GM19238 (cell line): ENCODE measurements around the gene RPS25.
A peak's percentile ranks its signal among the peaks of the same experiment; 100 is the strongest.
"Not testable (repeated sequence)": the region's sequence is repeated elsewhere in the genome, so short reads cannot be mapped to it uniquely, and the experiment has no call there.

ENCODE experiments used
- DNase-seq: peaks from one replicate; pipeline ENCODE4 v3.0.0; 2011; ENCODE audit warnings: low spot score; ENCODE audit not compliant: insufficient read length

The RPS25 gene

DNA sequence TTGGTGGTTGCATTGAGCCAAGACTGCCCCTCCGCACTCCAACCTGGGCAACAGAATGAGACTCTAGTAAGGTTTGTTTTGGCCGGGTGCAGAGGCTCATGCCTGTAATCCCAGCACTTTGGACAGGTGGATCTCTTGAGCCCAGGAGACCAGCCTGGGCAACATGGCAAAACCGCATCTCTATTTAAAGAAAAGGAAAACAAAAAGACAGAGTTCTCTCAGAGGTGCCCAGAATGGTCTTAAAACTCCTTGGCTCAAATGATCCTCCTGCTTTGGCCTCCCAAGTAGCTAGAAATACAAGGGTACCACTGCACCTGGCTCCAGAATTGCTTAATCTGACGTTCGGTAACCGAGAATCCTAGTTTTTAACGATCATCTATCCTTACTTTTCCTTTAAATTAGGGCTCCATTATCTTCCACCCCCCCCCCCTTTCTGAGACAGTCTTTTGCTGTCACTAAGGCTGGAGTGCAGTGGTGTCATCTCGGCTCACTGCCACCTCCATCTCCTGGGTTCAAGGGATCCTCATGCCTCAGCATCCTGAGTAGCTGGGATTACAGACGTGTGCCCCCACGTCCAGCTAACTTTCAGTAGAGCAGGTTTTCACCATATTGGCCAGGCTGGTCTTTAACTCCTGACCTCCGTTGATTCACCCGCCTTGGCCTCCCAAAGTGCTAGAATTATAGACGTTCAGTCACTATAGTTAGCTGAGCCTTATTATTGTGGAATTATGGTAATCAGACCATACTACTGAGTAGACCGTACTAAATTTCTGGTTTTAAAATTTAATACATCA lies 1.7 kb downstream of the RPS25 start:
- DNase-seq, result no peak

DNA sequence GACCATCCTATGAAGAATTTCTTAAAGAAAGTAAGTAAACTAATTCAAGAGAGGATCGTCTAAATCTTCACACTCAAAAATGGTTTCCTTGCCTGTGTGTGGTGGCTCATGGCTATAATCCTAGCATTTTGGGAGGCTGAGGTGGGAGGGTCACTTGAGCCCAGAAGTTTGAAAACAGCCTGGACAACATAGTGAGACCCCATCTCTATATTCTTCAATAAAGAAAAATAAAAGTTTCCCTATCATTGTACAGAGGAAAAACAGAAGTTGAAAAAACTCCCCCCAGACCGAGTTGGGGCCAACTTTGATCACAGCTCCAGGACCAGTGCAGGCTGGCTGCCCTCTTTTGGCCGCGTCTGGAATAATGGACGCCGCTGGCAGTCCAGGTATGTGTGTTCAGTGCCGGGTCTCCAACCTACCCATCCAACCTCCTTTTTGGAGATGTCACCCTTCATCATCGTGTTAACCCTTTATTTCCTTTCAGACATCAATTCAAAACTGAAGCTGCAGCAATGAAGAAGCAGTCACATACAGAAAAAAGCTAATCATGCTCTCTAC lies 3.0 kb downstream of the RPS25 start:
- no peak for DNase-seq

DNA sequence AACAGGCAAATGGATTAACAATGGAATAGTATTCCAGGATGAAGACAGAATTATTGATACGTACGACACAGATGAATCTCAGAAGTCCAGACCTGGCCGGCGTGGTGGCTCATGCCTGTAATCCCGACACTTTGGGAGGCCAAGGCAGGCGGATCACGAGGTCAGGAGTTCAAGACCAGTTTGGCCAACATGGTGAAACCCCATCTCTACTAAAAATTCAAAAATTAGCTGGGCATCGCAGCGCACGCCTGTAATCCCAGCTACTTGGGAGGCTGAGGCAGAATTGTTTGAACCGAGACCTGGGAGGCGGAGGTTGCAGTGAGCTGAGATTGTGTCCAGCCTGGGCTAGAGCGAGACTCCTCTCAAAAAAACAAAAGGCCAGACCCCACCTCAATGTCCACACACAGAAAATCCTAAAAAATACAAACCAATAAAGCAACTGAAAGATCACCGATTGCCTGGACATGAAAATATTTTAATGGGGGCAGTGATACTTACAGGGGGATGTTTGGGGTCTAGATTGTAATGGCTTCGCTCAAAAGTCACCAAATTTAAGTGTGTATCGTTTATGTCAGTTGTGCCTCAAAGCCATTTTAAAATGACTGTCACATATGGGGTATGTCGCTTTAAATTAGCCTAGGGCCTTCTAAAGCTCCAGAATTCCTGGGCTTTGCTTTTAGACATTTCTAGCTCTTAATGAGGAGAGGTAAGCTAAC lies 3.8 kb downstream of the RPS25 start:
- DNase-seq, result no peak

- no peak for DNase-seq
Observed at GRCh38 chr11:119012629-119013170, 5.4 kb downstream of the RPS25 start.

DNA sequence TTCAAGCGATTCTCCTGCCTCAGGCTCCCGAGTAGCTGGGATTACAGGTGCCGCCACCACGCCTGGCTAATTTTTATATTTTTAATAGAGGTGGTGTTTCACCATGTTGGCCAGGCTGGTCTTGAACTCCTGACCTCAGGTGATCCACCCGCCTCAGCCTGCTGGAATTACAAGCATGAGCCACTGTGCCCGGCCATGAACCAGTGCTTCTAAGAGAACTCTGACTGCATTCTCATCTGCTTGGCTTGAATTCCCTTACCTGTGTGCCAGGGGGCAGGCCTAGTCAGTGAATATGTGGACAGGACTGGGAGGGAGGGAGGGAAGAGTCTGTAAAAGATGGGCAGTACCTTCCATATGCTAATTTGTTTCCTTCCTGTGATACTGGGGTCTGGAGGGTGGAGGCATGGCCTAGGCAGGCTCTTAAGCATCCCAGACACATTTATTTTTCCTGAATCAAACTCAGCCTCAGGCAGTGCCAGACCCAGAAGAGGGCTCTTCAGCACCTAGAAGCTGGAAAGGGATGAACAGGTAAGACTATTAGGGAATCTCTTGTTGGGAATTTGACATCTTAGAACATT lies 6.6 kb downstream of the RPS25 start:
- DNase-seq, result no peak

- no peak for DNase-seq
Observed at GRCh38 chr11:119006656-119007055, 11.5 kb downstream of the RPS25 start.

- no peak for DNase-seq
Observed at GRCh38 chr11:119000906-119001305, 17.2 kb downstream of the RPS25 start.

- DNase-seq, result no peak
Observed at GRCh38 chr11:118998822-118999221, 19.3 kb downstream of the RPS25 start.

GRCh38 chr11:118998388-118998717 lies 19.8 kb downstream of the RPS25 start:
- DNase-seq, result no peak

DNA sequence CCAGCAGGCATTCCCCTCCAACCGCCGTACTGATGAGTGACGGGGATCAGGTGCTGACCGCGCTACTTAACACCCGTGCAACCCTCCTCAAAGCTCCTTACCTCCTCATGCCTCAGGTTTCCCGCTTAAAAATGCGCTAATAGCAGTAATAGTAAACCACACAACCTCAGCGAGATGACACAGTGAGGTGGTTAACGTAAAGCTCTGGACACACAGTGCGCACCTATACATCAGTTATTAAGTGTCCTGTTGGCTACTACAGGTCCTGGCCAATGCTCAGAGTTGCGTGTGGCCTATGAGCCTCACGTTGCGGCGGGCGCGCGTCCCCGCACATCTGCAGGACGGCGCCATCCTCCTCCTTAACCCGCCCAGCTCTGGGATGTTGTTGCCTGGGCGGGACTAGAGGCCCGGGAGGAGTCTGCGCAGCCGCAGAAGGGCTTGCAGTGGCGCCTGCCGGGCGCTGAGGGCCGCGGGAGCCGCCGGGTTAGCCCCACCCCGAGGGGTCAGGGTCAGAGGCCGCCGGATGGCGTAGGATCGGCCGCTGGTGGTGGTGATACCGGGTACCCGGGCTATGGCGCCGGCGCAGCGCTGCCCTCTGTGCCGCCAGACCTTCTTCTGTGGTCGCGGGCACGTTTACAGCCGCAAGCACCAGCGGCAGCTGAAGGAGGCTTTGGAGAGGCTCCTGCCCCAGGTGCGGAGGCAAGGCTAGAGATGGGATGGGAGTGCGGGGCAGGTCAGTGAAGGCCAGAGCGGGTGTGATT lies 20.3 kb downstream of the RPS25 start, which contains the start of gene CENATAC:
CENATAC (plus strand) TSS at position 512 of the 761 bp plus-strand sequence; CDS start at position 572, 60 bp downstream.
- DNase-seq, result peak; percentile 97

- peak; percentile 63 for DNase-seq
Observed at GRCh38 chr11:118996926-118997626, 21.1 kb downstream of the RPS25 start.

DNA sequence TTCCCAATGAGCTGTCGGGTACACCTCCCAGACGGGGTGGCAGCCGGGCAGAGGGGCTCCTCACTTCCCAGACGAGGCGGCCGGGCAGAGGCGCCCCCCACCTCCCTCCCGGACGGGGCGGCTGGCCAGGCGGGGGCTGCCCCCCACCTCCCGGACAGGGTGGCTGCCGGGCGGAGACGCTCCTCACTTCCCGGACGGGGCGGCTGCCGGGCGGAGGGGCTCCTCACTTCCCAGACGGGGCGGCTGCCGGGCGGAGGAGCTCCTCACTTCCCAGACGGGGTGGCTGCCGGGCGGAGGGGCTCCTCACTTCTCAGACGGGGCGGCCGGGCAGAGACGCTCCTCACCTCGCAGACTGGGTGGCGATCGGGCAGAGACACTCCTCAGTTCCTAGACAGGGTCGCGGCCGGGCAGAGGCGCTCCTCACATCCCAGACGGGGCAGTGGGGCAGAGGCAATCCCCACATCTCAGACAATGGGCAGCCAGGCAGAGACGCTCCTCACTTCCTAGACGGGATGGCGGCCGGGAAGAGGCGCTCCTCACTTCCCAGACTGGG lies 26.6 kb downstream of the RPS25 start:
- DNase-seq, result not testable (repeated sequence)

GRCh38 chr11:118988280-118988679 lies 29.9 kb downstream of the RPS25 start:
- DNase-seq, result no peak

DNA sequence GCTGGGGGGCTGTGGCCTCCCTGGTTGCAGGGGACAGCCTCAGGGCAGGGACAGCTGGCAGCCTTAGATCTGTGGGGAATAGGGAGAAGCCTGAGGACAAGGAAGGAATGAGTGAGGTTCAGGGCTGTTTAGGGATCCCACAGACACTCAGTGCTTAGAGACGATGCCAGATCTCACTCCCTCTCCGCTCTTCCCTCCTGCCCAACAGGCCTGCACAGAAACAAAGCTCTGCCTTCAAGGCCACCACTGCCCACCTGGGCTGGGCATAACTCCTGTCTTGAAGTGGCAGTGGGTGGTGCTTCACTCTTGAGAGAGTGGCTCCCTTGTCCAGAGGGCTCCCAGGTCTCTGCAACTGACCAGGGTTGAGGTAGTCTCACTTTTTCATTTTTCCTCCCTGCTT lies 33.3 kb downstream of the RPS25 start:
- DNase-seq, result no peak

DNA sequence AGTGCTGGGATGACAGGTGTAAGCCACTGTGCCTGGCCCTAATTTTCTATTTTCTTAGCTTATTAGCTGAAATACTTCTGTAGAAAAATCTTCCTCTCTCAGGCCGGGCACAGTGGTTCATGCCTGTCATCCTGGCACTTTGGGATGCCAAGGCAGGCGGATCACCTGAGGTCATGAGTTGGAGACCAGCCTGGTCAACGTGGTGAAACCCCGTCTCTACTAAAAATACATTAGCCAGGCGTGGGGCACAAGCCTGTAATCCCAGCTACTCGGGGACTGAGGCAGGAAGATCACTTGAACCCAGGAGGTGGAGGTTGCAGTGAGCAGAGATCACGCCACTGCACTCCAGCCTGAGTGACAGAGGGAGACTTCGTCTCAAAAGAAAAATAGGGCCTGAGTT lies 33.8 kb downstream of the RPS25 start:
- not testable (repeated sequence) for DNase-seq

DNA sequence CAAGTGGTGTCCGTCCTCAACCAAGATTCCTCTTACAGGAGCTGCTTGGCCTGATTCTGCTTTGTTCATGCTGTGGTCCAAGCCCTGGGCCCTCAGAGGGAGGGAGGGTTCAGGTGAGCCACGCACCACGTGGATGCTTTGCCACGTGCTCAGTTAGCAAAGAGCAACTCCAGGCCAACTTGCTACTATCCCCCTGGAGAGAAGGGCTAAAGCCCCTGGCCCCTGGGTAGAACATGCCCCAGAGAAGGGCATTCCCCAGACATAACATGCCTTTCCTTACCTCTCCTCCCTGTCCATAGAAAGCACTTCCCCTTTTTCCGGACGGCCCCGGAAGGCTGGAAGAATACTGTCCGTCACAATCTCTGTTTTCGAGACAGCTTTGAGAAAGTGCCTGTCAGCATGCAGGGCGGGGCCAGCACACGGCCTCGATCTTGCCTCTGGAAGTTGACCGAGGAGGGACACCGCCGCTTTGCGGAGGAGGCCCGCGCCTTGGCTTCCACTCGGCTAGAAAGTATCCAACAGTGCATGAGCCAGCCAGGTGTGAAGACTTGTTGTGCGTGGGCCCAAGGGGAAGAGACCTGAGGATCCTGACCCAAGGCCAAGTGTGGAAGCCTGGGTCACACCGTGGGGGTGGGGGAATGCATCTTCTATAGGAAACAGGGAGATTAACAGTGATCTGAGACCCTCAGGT lies 37.8 kb downstream of the RPS25 start:
- no peak for DNase-seq

DNA sequence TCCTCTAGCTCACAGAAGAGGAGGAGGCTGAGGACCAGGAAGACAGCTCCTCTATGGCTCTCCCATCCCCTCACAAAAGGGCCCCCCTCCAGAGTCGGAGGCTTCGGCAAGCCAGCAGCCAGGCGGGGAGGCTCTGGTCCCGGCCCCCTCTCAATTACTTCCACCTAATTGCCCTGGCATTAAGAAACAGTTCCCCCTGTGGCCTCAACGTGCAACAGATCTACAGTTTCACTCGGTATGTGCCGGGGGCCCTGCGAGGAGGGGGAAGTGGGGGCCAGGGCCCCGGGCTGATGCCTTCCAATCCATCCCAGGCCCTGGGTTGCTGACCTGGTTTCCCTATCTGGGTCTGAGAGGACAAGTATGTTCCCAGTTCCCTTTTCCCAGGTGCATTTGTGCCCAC lies 38.7 kb downstream of the RPS25 start:
- DNase-seq, result no peak

- no peak for DNase-seq
Observed at GRCh38 chr11:118975771-118976709, 42.1 kb downstream of the RPS25 start.
